KMS-11 (cell line): ENCODE results near the gene MVK.

Experiments
- H2AFZ ChIP-seq: fragments of 200-600 bp; sonication (generic); 2 replicates; pipeline ENCODE4 v1.6.1; 2016; ENCODE audit warnings: antibody characterized with exemption, mixed run types, low read depth
- H3K27ac ChIP-seq: fragments of 200-600 bp; sonication (generic); 2 replicates; pipeline ENCODE4 v1.6.1; 2016; ENCODE audit warnings: mild to moderate bottlenecking, mixed run types
- H3K27me3 ChIP-seq: fragments of 200-600 bp; sonication (generic); 2 replicates; pipeline ENCODE4 v1.6.1; 2017; ENCODE audit warnings: mild to moderate bottlenecking, low read depth, mixed run types, moderate library complexity; ENCODE audit not compliant: insufficient read depth
- H3K36me3 ChIP-seq: fragments of 200-600 bp; sonication (generic); 2 replicates; pipeline ENCODE4 v1.6.1; 2017; ENCODE audit warnings: mild to moderate bottlenecking, mixed run types; ENCODE audit not compliant: insufficient read depth
- H3K4me1 ChIP-seq: fragments of 200-600 bp; sonication (generic); 2 replicates; pipeline ENCODE4 v1.6.1; 2016; ENCODE audit warnings: mild to moderate bottlenecking, low read depth, mixed run types; ENCODE audit not compliant: poor library complexity, severe bottlenecking
- H3K4me2 ChIP-seq: fragments of 200-600 bp; sonication (generic); 2 replicates; pipeline ENCODE4 v1.7.0; 2016; ENCODE audit warnings: mild to moderate bottlenecking, mixed run types
- H3K4me3 ChIP-seq: fragments of 200-600 bp; sonication (generic); IDR thresholded peaks from 2 replicates; pipeline ENCODE4 v1.6.1; 2017; ENCODE audit warnings: low read depth, low read length, mixed read lengths; ENCODE audit not compliant: insufficient read depth
- H3K79me2 ChIP-seq: fragments of 200-600 bp; sonication (generic); 2 replicates; pipeline ENCODE4 v1.6.1; 2016; ENCODE audit warnings: low read depth, mixed run types; ENCODE audit not compliant: insufficient read depth
- H3K9ac ChIP-seq: fragments of 200-600 bp; sonication (generic); 2 replicates; pipeline ENCODE4 v1.6.1; 2016; ENCODE audit warnings: mild to moderate bottlenecking, mixed run types
- H4K20me1 ChIP-seq: fragments of 200-600 bp; sonication (generic); 2 replicates; pipeline ENCODE4 v1.6.1; 2016; ENCODE audit warnings: mild to moderate bottlenecking, mixed run types; ENCODE audit not compliant: insufficient read depth
- TF ChIP-seq, protein P1 (sequence below): fragments of 200-600 bp; sonication (generic); conservative IDR thresholded peaks from 2 replicates; pipeline ENCODE4 v1.6.1; 2017; ENCODE audit warnings: low read depth, mild to moderate bottlenecking, antibody characterized with exemption, low read length, moderate library complexity, mixed read lengths

MVK gene

DNA sequence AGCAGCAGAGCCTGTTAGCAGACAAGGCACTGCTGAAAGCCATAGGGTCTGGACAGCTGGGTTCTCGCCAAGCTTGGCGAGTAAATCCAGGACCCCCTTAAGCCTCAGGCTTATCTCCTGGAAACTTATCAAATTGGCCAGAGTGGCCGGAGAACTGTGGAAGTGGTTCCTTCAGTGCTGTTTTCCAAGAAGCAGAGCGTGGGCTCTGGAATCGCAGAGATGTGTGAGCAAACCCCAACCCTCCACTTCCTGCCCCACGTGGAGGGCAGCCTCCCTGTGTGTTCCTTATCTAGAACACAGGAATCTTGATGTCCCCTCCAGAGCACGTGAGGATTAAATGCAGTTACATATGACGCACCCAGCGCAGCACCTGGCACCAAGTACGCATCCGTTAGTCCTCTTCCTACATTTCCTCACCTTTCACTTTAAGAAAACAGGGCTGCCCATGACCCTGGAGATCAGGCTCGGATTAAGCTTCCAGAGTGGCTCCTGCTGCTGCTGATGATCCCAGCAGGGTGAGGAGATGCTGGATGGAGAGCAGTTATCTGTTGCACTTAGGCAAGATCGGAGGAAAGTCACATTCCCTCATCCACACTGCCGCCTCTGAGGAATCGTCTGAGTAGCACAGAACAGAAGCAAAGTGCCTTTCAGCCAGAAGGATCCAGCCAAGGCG, 35.3 kb upstream of the MVK start:
- H3K79me2 ChIP-seq = no peaks in the 10 kb centered on the region
- no peak overlapping the region for H2AFZ ChIP-seq
- H3K4me1 ChIP-seq = no peaks in the 10 kb centered on the region
- no peak overlapping the region for H3K4me2 ChIP-seq
- no peak overlapping the region for H3K9ac ChIP-seq
- H3K4me3 ChIP-seq = no peak overlapping the region
- TF ChIP-seq, protein P1, sequence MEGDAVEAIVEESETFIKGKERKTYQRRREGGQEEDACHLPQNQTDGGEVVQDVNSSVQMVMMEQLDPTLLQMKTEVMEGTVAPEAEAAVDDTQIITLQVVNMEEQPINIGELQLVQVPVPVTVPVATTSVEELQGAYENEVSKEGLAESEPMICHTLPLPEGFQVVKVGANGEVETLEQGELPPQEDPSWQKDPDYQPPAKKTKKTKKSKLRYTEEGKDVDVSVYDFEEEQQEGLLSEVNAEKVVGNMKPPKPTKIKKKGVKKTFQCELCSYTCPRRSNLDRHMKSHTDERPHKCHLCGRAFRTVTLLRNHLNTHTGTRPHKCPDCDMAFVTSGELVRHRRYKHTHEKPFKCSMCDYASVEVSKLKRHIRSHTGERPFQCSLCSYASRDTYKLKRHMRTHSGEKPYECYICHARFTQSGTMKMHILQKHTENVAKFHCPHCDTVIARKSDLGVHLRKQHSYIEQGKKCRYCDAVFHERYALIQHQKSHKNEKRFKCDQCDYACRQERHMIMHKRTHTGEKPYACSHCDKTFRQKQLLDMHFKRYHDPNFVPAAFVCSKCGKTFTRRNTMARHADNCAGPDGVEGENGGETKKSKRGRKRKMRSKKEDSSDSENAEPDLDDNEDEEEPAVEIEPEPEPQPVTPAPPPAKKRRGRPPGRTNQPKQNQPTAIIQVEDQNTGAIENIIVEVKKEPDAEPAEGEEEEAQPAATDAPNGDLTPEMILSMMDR = no peak
- H3K27me3 ChIP-seq = no peaks in the 10 kb centered on the region
- no peaks in the 10 kb centered on the region for H4K20me1 ChIP-seq
- H3K36me3 ChIP-seq = no peaks in the 10 kb centered on the region
- H3K27ac ChIP-seq = no peak overlapping the region

GRCh38 chr12:109539508-109539907, 34.1 kb upstream of the MVK start:
- no peaks in the 10 kb centered on the region for H3K36me3 ChIP-seq
- H3K27ac ChIP-seq = no peak overlapping the region
- no peaks in the 10 kb centered on the region for H3K27me3 ChIP-seq
- H3K4me2 ChIP-seq = no peak overlapping the region
- no peaks in the 10 kb centered on the region for H3K79me2 ChIP-seq
- H3K4me1 ChIP-seq = no peaks in the 10 kb centered on the region
- TF ChIP-seq, protein P1 = no peak
- H2AFZ ChIP-seq = no peak overlapping the region
- H3K4me3 ChIP-seq = no peak overlapping the region
- no peak overlapping the region for H3K9ac ChIP-seq
- H4K20me1 ChIP-seq = no peaks in the 10 kb centered on the region

GRCh38 chr12:109540526-109541412, 32.8 kb upstream of the MVK start:
- Histone ChIP-seq H3K27me3 (no peaks in the 10 kb centered on the region), H3K4me1 (no peaks in the 10 kb centered on the region), H4K20me1 (no peaks in the 10 kb centered on the region), H3K4me2 (no peak overlapping the region), H3K9ac (no peak overlapping the region), H3K36me3 (no peaks in the 10 kb centered on the region), H2AFZ (no peak overlapping the region), H3K4me3 (no peak overlapping the region), H3K27ac (no peak overlapping the region), H3K79me2 (no peaks in the 10 kb centered on the region)
- TF ChIP-seq, protein P1 = no peak

GRCh38 chr12:109541413-109541726, 32.2 kb upstream of the MVK start:
- no peak overlapping the region for H3K4me3 ChIP-seq
- no peaks in the 10 kb centered on the region for H3K79me2 ChIP-seq
- no peaks in the 10 kb centered on the region for H4K20me1 ChIP-seq

More at GRCh38 chr12:109541413-109541726, 32.2 kb upstream of the MVK start:
- Histone ChIP-seq H3K36me3 (no peaks in the 10 kb centered on the region), H2AFZ (no peak overlapping the region), H3K4me1 (no peaks in the 10 kb centered on the region), H3K27ac (no peak overlapping the region), H3K9ac (no peak overlapping the region), H3K4me2 (no peak overlapping the region), H3K27me3 (no peaks in the 10 kb centered on the region)
- TF ChIP-seq, protein P1 = no peak
